ENCODE data around the gene IQSEC1. TPM values are rescaled to one million over a fixed set of nuclear protein-coding genes. Genes with fewer than 3 reads are reported as not detected.

IQSEC1 gene
- total and polyA plus RNA-seq, 7 experiments from 2014 or later, result 21.1 to 163 (median 70.2) TPM

DNA sequence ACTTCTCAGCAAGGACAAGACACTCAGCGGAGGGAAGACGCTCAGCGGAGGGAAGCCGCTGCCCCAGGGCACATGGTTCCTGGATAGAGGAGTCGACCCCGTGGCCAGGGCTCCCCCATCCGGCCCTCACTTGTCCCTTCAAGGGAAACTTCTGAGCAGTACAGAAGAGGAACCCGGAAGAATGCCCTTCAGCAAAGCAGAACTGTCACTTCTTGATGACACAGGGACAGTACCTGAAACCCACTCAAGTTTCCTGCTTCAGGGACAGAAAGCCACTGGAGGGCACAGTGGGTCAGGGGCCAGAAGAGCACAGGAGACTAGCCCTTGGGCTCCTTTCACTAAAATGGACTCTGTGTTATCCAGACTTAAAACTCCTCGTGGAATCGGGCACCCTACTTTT is 134.1 kb downstream of the IQSEC1 start:
- Mint-ChIP-seq H3K36me3 (peaks cover 3 to 13% (median 5%) of the 10 kb centered on the region in 5 donors), H3K9me3 (no peaks in the 10 kb centered on the region), H3K4me1 (peaks cover 0 to 13% (median 0%) of the 10 kb centered on the region in 7 donors), H3K27me3 (no peaks in the 10 kb centered on the region), H3K4me3 (no peak overlapping the region), H3K27ac (peak overlapping the region in 2 of 9 donors; percentile 38 to 52)
- Histone ChIP-seq H3K27me3 (ENCODE audit: control insufficient read depth in 2 of 2, insufficient read depth in 2 of 2, low read length in 2 of 2) (no peaks in the 10 kb centered on the region), H3K9me3 (ENCODE audit: control insufficient read depth in 2 of 3, low read length in 3 of 3) (no peaks in the 10 kb centered on the region), H3K4me1 (ENCODE audit: control insufficient read depth in 2 of 2, insufficient read depth in 2 of 2, low read length in 2 of 2) (no peaks in the 10 kb centered on the region), H3K36me3 (ENCODE audit: control insufficient read depth in 2 of 3, insufficient read depth in 3 of 3, low read length in 3 of 3) (peaks cover 8 to 90% (median 32%) of the 10 kb centered on the region in 3 experiments), H3K4me3 (ENCODE audit: low read length) (no peak overlapping the region), H3K27ac (ENCODE audit: low read depth, low read length) (no peak overlapping the region)
- intact Hi-C loops (cut with micrococcal nuclease), result no loop called here
- ATAC-seq (no peak), DNase-seq (no peak)
- ChIA-PET POLR2A (no interaction called here), CTCF (no interaction called here)

DNA sequence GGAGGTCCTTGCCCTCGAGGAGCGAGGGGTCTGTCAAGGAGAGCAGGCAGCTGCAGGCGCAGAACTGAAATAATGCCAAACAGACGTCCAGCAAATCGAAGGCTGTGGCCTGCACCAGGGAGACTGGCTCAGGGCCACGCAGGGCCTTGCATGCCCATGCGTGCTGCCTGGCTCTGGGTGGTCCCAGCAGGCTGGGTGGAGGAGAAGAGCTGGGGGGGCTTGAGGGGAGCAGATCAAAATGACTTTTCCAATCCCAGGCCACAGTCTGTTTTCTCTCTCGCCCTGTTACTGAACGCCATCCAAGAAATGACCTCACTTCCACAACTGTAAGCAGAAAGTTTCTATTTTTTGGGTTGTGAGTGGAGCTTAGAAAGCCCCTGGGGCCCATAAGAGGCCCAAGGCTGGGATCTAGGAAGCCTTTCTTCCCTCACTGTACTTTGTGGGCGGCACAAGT is 134.9 kb downstream of the IQSEC1 start:
- H3K9me3 ChIP-seq (ENCODE audit: control insufficient read depth in 2 of 3, low read length in 3 of 3), result no peaks in the 10 kb centered on the region
- intact Hi-C loops (cut with micrococcal nuclease), result no loop called here
- H3K4me1 ChIP-seq (ENCODE audit: control insufficient read depth in 2 of 2, insufficient read depth in 2 of 2, low read length in 2 of 2), result no peaks in the 10 kb centered on the region
- H3K27ac Mint-ChIP-seq, result no peak overlapping the region
- no peaks in the 10 kb centered on the region for H3K27me3 Mint-ChIP-seq
- POLR2A ChIA-PET, result no interaction called here
- H3K4me3 ChIP-seq (ENCODE audit: low read length), result no peak overlapping the region
- no peaks in the 10 kb centered on the region for H3K27me3 ChIP-seq (ENCODE audit: control insufficient read depth in 2 of 2, insufficient read depth in 2 of 2, low read length in 2 of 2)
- CTCF ChIA-PET, result no interaction called here
- H3K36me3 Mint-ChIP-seq, result peaks cover 3 to 17% (median 5%) of the 10 kb centered on the region in 5 donors
- no peak overlapping the region for H3K27ac ChIP-seq (ENCODE audit: low read depth, low read length)
- no peak for DNase-seq
- no peak for ATAC-seq
- H3K4me3 Mint-ChIP-seq, result no peak overlapping the region
- H3K36me3 ChIP-seq (ENCODE audit: control insufficient read depth in 2 of 3, insufficient read depth in 3 of 3, low read length in 3 of 3), result peaks cover 8 to 92% (median 32%) of the 10 kb centered on the region in 3 experiments
- peaks cover 0 to 13% (median 5%) of the 10 kb centered on the region in 7 donors for H3K4me1 Mint-ChIP-seq
- H3K9me3 Mint-ChIP-seq, result no peaks in the 10 kb centered on the region

DNA sequence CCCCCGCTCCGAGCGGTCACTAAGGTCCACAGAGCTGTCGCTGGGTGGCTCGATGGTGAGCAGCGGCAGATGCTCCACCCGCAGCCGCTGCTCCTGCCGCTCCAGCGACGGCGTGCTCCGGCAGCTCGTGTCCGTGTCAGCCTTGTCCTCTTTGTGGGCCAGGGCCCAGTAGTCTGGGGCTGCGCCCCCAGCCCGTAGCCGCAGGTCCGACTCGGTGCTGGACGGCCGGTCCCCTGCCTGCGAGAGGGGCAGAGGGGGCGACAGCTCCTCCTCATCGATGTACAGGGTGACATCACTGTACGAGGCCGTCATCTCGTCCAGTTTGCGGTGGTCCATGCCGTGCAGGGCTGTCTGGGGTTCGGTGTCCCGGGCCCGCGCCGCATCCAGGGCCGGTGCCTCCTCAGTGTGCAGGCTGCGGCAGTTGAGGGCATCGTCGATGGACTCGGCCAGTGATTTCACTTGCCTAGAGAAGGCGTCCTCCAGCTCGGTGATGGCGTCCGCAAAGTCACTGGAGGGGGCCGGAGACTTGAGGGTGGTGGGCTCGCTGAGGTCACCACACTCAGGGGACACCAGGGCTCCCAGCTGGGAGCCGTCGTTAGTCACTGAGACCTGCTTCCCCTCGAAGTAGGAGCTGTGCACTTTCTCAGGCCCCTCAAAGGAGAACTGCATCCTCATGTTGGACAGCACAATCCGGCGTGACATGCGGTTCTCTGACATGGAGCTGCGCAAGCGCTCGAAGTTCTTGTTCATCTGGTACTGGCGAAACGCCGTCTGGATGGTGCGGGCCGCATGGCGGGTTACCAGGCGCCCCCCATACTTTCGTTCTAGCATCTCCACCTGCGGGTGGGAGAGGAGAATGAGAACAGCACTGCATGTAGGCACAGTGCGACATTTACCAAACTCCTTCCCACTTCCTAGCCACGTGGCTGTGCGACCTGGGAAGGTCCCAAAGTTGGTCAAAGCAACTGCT is 137.1 kb downstream of the IQSEC1 start:
- no peaks in the 10 kb centered on the region for H3K9me3 ChIP-seq (ENCODE audit: control insufficient read depth in 2 of 3, low read length in 3 of 3)
- CTCF ChIA-PET, result no interaction called here
- H3K4me3 ChIP-seq (ENCODE audit: low read length), result no peak overlapping the region
- peaks cover 3 to 23% (median 5%) of the 10 kb centered on the region in 5 donors for H3K36me3 Mint-ChIP-seq
- no peaks in the 10 kb centered on the region for H3K27me3 Mint-ChIP-seq
- no peak overlapping the region for H3K4me3 Mint-ChIP-seq
- DNase-seq, result no peak
- H3K4me1 ChIP-seq (ENCODE audit: control insufficient read depth in 2 of 2, insufficient read depth in 2 of 2, low read length in 2 of 2), result no peaks in the 10 kb centered on the region
- intact Hi-C loops (cut with micrococcal nuclease), result no loop called here
- no peaks in the 10 kb centered on the region for H3K27me3 ChIP-seq (ENCODE audit: control insufficient read depth in 2 of 2, insufficient read depth in 2 of 2, low read length in 2 of 2)
- H3K27ac Mint-ChIP-seq, result no peak overlapping the region
- no peak for ATAC-seq
- peaks cover 0 to 24% (median 13%) of the 10 kb centered on the region in 7 donors for H3K4me1 Mint-ChIP-seq
- peaks cover 8 to 95% (median 20%) of the 10 kb centered on the region in 3 experiments for H3K36me3 ChIP-seq (ENCODE audit: control insufficient read depth in 2 of 3, insufficient read depth in 3 of 3, low read length in 3 of 3)
- POLR2A ChIA-PET, result no interaction called here
- no peaks in the 10 kb centered on the region for H3K9me3 Mint-ChIP-seq
- H3K27ac ChIP-seq (ENCODE audit: low read depth, low read length), result no peak overlapping the region

DNA sequence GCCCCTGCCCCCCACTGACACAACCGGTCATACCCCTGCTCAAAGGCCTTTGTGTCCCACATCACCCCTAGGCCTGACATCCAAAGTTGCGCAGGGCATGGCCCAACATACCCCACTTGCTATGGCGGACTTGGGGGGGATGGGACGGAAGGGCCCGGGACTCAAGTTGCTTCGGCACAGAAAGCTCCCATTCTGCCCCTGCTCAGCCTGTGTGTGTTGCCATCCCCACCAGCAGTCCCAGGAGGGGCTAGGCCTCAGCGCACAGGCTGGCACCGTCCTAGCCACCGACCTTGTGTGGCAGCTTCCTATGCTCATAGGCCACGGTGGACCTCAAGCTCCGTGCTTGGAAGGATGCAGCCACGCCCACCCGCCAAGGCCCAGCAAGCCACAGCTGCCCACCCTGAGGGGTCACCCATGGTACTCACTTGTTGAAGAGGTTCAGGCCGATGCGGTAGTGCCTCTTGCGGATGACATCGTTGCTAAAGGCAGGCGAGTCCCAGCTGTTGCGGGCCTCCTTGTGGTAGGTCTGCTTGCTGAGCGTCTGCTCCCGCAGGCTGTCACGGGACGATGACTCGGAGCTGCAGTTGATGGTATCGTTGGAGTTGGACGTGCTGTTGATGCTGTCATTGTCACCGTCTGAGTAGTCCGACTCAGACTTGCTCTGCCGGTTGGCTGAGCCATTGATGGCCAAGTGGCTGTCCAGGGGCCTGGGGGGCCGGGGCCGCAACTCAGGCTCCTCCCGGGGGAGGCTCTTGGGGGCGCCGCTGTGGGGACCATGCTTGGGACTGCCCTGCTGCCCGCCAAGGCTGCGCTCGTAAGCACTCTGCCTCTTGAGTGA is 138.0 kb downstream of the IQSEC1 start:
- ChIA-PET POLR2A (no interaction called here), CTCF (no interaction called here)
- ATAC-seq, result no peak
- intact Hi-C loops (cut with micrococcal nuclease), result no loop called here
- H3K4me1 Mint-ChIP-seq, result peaks cover 0 to 24% (median 13%) of the 10 kb centered on the region in 7 donors
- no peak for DNase-seq
- Histone ChIP-seq H3K36me3 (ENCODE audit: control insufficient read depth in 2 of 3, insufficient read depth in 3 of 3, low read length in 3 of 3) (peaks cover 8 to 95% (median 24%) of the 10 kb centered on the region in 3 experiments), H3K9me3 (ENCODE audit: control insufficient read depth in 2 of 3, low read length in 3 of 3) (no peaks in the 10 kb centered on the region), H3K27ac (ENCODE audit: low read depth, low read length) (no peak overlapping the region), H3K4me3 (ENCODE audit: low read length) (no peak overlapping the region), H3K27me3 (ENCODE audit: control insufficient read depth in 2 of 2, insufficient read depth in 2 of 2, low read length in 2 of 2) (no peaks in the 10 kb centered on the region), H3K4me1 (ENCODE audit: control insufficient read depth in 2 of 2, insufficient read depth in 2 of 2, low read length in 2 of 2) (no peaks in the 10 kb centered on the region)
- H3K27ac Mint-ChIP-seq, result no peak overlapping the region
- H3K36me3 Mint-ChIP-seq, result peaks cover 3 to 23% (median 5%) of the 10 kb centered on the region in 5 donors
- no peaks in the 10 kb centered on the region for H3K9me3 Mint-ChIP-seq
- H3K27me3 Mint-ChIP-seq, result no peaks in the 10 kb centered on the region
- H3K4me3 Mint-ChIP-seq, result no peak overlapping the region

DNA sequence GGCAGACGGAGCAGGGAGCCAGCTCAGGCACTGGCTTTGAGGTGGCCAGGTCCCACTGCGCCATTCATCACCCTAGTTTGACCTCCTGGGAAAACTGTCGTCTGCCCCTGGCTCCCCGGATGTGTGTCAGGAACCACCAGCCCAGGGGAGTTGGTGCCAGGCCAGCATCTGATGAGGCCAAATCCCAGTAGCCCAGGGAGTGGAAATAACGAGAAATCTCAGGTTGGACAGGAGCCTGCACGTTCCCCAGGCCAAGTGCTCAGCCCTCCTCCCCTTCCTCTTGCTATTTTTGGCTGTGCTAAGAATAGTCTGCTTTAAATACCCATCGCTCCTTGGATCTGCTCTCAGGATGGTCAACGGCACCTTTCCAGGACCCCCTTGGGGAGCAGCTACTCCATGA is 138.8 kb downstream of the IQSEC1 start:
- peaks cover 0 to 19% (median 1%) of the 10 kb centered on the region in 5 donors for H3K36me3 Mint-ChIP-seq
- H3K27me3 Mint-ChIP-seq, result no peaks in the 10 kb centered on the region
- peaks cover 8 to 32% (median 15%) of the 10 kb centered on the region in 7 donors for H3K4me1 Mint-ChIP-seq
- H3K4me1 ChIP-seq (ENCODE audit: control insufficient read depth in 2 of 2, insufficient read depth in 2 of 2, low read length in 2 of 2), result no peaks in the 10 kb centered on the region
- H3K9me3 ChIP-seq (ENCODE audit: control insufficient read depth in 2 of 3, low read length in 3 of 3), result no peaks in the 10 kb centered on the region
- H3K27me3 ChIP-seq (ENCODE audit: control insufficient read depth in 2 of 2, insufficient read depth in 2 of 2, low read length in 2 of 2), result no peaks in the 10 kb centered on the region
- ATAC-seq, result no peak
- POLR2A ChIA-PET, result no interaction called here
- H3K4me3 Mint-ChIP-seq, result no peak overlapping the region
- peak overlapping the region in 2 of 9 donors; percentile 32 to 47 for H3K27ac Mint-ChIP-seq
- CTCF ChIA-PET, result no interaction called here
- no peak for DNase-seq
- no peak overlapping the region for H3K27ac ChIP-seq (ENCODE audit: low read depth, low read length)
- H3K36me3 ChIP-seq (ENCODE audit: control insufficient read depth in 2 of 3, insufficient read depth in 3 of 3, low read length in 3 of 3), result peaks cover 8 to 95% (median 22%) of the 10 kb centered on the region in 3 experiments
- no peaks in the 10 kb centered on the region for H3K9me3 Mint-ChIP-seq
- no peak overlapping the region for H3K4me3 ChIP-seq (ENCODE audit: low read length)
- intact Hi-C loops (cut with micrococcal nuclease), result no loop called here

DNA sequence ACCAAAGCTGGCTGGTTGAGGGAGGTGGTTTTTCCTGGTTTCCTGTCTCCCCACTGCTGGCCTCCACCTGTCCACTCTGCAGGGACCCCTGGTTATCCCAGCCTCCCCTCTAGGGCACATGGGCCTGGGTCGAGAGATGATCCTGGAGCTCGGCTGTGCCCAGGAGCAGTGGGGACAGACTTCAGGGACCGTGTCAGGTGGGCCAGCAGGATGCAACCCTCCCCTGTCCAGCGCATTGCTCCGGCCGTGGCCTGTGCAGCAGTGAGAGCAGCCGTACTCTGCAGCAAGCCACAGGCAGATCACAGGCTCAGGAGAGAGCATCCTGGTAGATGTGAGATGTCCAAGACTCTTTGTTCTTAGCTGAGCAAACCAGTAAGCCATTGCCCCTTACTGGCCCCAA is 139.3 kb downstream of the IQSEC1 start:
- POLR2A ChIA-PET, result no interaction called here
- DNase-seq (no peak), ATAC-seq (no peak)
- Histone ChIP-seq H3K9me3 (ENCODE audit: control insufficient read depth in 2 of 3, low read length in 3 of 3) (no peaks in the 10 kb centered on the region), H3K27me3 (ENCODE audit: control insufficient read depth in 2 of 2, insufficient read depth in 2 of 2, low read length in 2 of 2) (no peaks in the 10 kb centered on the region), H3K36me3 (ENCODE audit: control insufficient read depth in 2 of 3, insufficient read depth in 3 of 3, low read length in 3 of 3) (peaks cover 8 to 95% (median 22%) of the 10 kb centered on the region in 3 experiments), H3K4me1 (ENCODE audit: control insufficient read depth in 2 of 2, insufficient read depth in 2 of 2, low read length in 2 of 2) (no peaks in the 10 kb centered on the region), H3K4me3 (ENCODE audit: low read length) (no peak overlapping the region), H3K27ac (ENCODE audit: low read depth, low read length) (no peak overlapping the region)
- H3K9me3 Mint-ChIP-seq, result no peaks in the 10 kb centered on the region
- peak overlapping the region in 1 of 9 donors; percentile 36 for H3K27ac Mint-ChIP-seq
- intact Hi-C loops (cut with micrococcal nuclease), result no loop called here
- CTCF ChIA-PET, result no interaction called here
- H3K27me3 Mint-ChIP-seq, result no peaks in the 10 kb centered on the region
- H3K4me1 Mint-ChIP-seq, result peaks cover 8 to 34% (median 15%) of the 10 kb centered on the region in 7 donors
- H3K4me3 Mint-ChIP-seq, result no peak overlapping the region
- peaks cover 0 to 15% (median 0%) of the 10 kb centered on the region in 5 donors for H3K36me3 Mint-ChIP-seq

All from naive thymus-derived CD4-positive, alpha-beta T cell (primary cell).